ENCODE results near the gene RNF151. TPM values are rescaled to one million over a fixed set of nuclear protein-coding genes. Genes with fewer than 3 reads are reported as not detected.
A peak's percentile ranks its signal among the peaks of the same experiment; 100 is the strongest.

Gene RNF151
- total RNA-seq, 1 experiment from 2014 or later, result not detected

- DNase-seq (ENCODE audit: low spot score), result no peak
Observed at GRCh38 chr16:1976951-1977874, 10.6 kb downstream of the RNF151 start.

- DNase-seq (ENCODE audit: low spot score), result no peak
Observed at GRCh38 chr16:1977875-1978268, 11.2 kb downstream of the RNF151 start.

GRCh38 chr16:1978476-1979120 is 11.9 kb downstream of the RNF151 start:
- DNase-seq (ENCODE audit: low spot score), result no peak

GRCh38 chr16:1979271-1980029 is 12.8 kb downstream of the RNF151 start:
- no peak for DNase-seq (ENCODE audit: low spot score)

GRCh38 chr16:1980030-1980769 is 13.5 kb downstream of the RNF151 start:
- no peak for DNase-seq (ENCODE audit: low spot score)

- DNase-seq (ENCODE audit: low spot score), result no peak
Observed at GRCh38 chr16:1980770-1981087, 14.1 kb downstream of the RNF151 start.

GRCh38 chr16:1981398-1981836 is 14.8 kb downstream of the RNF151 start, which contains the start of gene NOXO1:
NOXO1 (minus strand) TSS chr16:1981469; CDS start chr16:1981179, 290 bp downstream.
- DNase-seq (ENCODE audit: low spot score), result no peak

- DNase-seq (ENCODE audit: low spot score), result no peak
Observed at GRCh38 chr16:1982013-1982433, 15.4 kb downstream of the RNF151 start.

GRCh38 chr16:1982991-1983543 is 16.4 kb downstream of the RNF151 start:
- no peak for DNase-seq (ENCODE audit: low spot score)

- DNase-seq (ENCODE audit: low spot score), result peak; percentile 77
Observed at GRCh38 chr16:1983544-1984346, 17.1 kb downstream of the RNF151 start, which contains the start of gene GFER. GFER (plus strand) TSS chr16:1984193; CDS start chr16:1984219, 26 bp downstream.

- DNase-seq (ENCODE audit: low spot score), result no peak
Observed at GRCh38 chr16:1984347-1985225, 17.9 kb downstream of the RNF151 start.

GRCh38 chr16:1985466-1986150 is 19.0 kb downstream of the RNF151 start:
- DNase-seq (ENCODE audit: low spot score), result no peak

GRCh38 chr16:1987198-1987597 is 20.5 kb downstream of the RNF151 start:
- no peak for DNase-seq (ENCODE audit: low spot score)

GRCh38 chr16:1989209-1990100 is 22.8 kb downstream of the RNF151 start, which contains the start of gene SYNGR3:
SYNGR3 (plus strand) TSS chr16:1989970; CDS start chr16:1990103, 133 bp downstream.
- DNase-seq (ENCODE audit: low spot score), result no peak

GRCh38 chr16:1990101-1990350 is 23.4 kb downstream of the RNF151 start:
- DNase-seq (ENCODE audit: low spot score), result no peak

GRCh38 chr16:1990351-1991134 is 23.9 kb downstream of the RNF151 start:
- no peak for DNase-seq (ENCODE audit: low spot score)

- no peak for DNase-seq (ENCODE audit: low spot score)
Observed at GRCh38 chr16:1991135-1991551, 24.5 kb downstream of the RNF151 start.
